Ovary (tissue), 3 donors: ENCODE results near the gene SUMF2.

Source experiments
- EP300 ChIP-seq: sonication (generic); formaldehyde crosslinking; IDR thresholded peaks from one replicate; pipeline ENCODE4 v1.6.1; 2017; ENCODE audit warnings: antibody characterized with exemption
- POLR2A ChIP-seq: fragments of 450-650 bp; IDR thresholded peaks from one replicate; pipeline ENCODE4 v1.6.1; 2017; ENCODE audit warnings: antibody characterized with exemption, mild to moderate bottlenecking, moderate library complexity
- TF ChIP-seq, protein P1 (sequence below), 3 donors: fragments of 450-650 bp in 2 of 3; fragments of 200-600 bp in 1 of 3; IDR thresholded peaks; one replicate each; pipeline versions ENCODE4 v1.5.1 to v1.8.0; 2016 to 2022; ENCODE audit warnings: antibody characterized with exemption in 3 of 3, mild to moderate bottlenecking in 1 of 3
- donor health status: DM: no; HTN: no; CAD: no.

DNA sequence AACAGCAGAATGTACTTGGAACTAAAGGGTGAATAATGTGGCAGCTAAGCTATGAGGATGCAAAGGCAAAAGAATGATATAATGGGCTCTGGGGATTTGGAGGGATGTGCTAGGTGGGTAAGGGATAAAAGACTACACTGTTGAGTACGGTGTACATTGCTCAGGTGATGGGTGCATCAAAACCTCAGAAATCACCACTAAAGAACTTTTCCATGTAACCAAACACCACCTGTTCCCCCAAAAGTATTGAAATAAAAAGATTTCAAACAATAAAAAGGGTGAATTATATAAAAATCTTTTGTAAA, 43.8 kb downstream of the SUMF2 start:
- TF ChIP-seq, protein P1, sequence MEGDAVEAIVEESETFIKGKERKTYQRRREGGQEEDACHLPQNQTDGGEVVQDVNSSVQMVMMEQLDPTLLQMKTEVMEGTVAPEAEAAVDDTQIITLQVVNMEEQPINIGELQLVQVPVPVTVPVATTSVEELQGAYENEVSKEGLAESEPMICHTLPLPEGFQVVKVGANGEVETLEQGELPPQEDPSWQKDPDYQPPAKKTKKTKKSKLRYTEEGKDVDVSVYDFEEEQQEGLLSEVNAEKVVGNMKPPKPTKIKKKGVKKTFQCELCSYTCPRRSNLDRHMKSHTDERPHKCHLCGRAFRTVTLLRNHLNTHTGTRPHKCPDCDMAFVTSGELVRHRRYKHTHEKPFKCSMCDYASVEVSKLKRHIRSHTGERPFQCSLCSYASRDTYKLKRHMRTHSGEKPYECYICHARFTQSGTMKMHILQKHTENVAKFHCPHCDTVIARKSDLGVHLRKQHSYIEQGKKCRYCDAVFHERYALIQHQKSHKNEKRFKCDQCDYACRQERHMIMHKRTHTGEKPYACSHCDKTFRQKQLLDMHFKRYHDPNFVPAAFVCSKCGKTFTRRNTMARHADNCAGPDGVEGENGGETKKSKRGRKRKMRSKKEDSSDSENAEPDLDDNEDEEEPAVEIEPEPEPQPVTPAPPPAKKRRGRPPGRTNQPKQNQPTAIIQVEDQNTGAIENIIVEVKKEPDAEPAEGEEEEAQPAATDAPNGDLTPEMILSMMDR (IDR thresholded peaks at IDR 0.05), result no peak
- TF ChIP-seq POLR2A, result no peak
- no peak for TF ChIP-seq EP300
